Choroid plexus epithelial cell (primary cell): ENCODE data around the gene MICALL2.

Experiments
- DNase-seq: peaks from one replicate; pipeline ENCODE4 v3.0.0-alpha.2; 2010; ENCODE audit warnings: low read depth
- H3K4me3 ChIP-seq: 2 replicates; pipeline ENCODE4 v1.5.1; 2011; ENCODE audit warnings: low read depth, mild to moderate bottlenecking, control low read depth, low read length, moderate library complexity
- TF ChIP-seq, protein P1 (sequence below): conservative IDR thresholded peaks from 2 replicates; pipeline ENCODE4 v1.5.1; 2011; ENCODE audit warnings: low read depth, mild to moderate bottlenecking, control low read depth, inconsistent platforms, low read length, moderate library complexity

MICALL2 gene

DNA sequence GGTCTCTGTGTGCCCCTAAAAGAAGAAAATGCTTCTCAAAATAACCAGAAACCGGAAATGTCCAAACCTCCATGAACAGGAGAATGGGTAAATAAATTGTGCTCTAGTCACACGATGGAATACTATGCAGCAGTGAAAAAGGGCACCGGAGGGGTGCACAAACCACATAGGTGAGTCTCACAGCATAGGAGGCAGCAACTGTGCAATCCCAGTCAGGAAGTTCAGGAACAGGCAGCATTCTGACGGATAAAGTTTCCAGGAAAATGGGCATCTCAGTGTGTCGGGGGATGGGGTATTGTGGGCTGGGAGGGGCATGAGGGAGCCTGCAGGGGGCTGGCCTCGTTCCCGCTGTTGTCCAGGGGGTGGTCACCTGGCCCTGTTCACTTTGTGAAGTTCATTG lies 63.1 kb downstream of the MICALL2 start:
- H3K4me3 ChIP-seq, result no peak overlapping the region
- TF ChIP-seq, protein P1, sequence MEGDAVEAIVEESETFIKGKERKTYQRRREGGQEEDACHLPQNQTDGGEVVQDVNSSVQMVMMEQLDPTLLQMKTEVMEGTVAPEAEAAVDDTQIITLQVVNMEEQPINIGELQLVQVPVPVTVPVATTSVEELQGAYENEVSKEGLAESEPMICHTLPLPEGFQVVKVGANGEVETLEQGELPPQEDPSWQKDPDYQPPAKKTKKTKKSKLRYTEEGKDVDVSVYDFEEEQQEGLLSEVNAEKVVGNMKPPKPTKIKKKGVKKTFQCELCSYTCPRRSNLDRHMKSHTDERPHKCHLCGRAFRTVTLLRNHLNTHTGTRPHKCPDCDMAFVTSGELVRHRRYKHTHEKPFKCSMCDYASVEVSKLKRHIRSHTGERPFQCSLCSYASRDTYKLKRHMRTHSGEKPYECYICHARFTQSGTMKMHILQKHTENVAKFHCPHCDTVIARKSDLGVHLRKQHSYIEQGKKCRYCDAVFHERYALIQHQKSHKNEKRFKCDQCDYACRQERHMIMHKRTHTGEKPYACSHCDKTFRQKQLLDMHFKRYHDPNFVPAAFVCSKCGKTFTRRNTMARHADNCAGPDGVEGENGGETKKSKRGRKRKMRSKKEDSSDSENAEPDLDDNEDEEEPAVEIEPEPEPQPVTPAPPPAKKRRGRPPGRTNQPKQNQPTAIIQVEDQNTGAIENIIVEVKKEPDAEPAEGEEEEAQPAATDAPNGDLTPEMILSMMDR, result no peak
- no peak for DNase-seq

DNA sequence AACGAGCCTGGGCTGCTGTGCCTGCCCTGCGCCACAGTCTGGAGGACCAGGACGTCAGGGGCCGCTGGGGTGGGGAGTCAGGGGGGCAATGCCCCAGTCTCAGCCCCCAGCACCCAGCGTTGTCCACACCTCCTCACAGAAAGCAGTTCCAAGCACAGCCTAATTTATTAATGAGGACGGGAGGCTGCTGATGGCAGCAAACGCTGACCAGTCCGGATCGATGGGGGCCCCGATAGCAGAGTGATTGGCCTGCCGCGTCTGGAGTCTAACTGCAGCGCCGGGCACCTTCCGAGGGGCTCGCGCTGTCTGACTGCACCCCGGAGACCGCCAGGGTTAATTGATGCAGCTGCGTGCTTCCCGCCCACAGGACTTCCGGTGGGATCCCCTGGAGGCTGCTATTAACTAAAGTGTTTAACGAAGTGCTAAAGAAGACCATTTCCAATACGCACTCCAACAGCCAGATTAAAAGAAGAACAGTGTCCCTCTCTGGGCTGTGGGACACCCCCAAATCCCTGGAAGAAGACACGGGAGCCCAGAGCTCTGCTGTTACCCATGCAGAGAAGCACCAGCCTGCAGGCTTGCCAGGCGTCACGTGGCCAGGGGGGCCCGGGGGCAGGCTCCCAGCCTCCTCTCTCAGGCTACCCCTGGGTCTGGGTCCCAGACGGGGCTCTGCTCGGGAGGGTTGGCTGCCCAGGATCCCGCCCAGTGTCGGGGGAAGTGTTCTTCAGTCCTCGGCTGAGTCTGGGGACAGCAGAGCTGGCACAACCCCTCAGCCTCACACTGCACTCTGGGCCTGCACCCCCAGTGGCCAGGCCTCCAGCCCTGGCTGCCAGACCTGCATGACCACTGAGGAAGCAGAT lies 63.8 kb downstream of the MICALL2 start:
- DNase-seq, result no peak
- TF ChIP-seq, protein P1, result no peak
- H3K4me3 ChIP-seq, result no peak overlapping the region

GRCh38 chr7:1394371-1394770 lies 64.9 kb downstream of the MICALL2 start:
- no peak overlapping the region for H3K4me3 ChIP-seq
- DNase-seq, result no peak
- TF ChIP-seq, protein P1, result no peak

DNA sequence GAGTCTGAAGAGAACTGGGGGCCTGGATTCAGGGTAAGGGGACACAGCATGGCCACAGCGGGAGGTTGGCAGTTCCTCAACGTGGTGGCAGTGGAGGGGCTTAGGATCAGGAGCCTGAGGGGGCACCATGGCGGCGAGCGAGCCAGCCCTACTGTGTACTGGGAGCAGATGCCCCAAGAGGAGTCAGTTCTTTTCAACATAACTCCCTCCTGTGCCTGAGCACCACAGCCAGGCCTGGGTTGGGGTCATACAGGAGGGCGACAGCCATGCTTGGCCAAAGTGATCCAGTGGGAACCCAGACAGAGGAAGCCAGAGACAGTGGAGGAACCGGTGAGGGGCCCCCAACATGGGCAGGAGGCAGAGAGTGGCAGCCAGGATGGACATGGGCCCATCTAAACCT lies 65.8 kb downstream of the MICALL2 start:
- no peak for DNase-seq
- TF ChIP-seq, protein P1, result no peak
- H3K4me3 ChIP-seq, result no peak overlapping the region

DNA sequence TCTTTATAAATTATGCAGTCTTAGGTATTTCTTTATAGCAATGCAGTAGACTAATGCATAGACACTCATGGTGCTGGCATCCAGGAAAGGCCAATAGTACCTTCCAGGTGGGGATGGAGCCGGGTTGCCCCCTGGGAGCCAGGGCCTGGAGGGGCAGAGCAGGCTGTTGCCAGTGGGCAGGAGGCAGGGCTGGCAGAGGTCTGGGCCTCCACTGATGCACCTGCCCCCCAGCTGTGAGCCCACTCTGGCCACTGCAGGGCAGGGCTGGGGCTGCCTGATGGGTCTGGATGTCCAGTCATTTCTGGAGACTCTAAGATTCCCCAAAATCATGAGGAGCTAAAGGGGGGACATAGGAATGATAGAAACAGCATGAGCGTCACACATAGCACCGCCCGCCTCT lies 66.7 kb downstream of the MICALL2 start:
- DNase-seq, result no peak
- TF ChIP-seq, protein P1, result no peak

DNA sequence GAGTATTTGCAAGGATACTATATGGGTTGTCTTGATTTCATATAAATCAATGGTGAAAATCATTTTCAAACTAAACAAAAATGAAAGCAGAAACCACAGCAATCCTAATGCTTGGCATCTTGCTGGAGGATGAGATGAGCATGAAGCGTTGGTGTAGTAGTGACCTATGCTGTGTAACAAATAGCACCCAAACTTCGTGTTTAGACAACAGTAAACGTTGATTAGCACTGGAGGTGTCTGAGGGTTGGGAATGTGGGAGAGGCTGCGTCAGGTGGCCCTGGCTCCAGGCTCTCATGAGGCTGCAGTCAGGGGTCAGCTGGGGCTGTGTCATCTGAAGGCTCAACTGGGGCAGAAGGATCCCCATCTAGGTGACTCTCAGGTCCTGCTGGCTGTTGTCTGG lies 67.8 kb downstream of the MICALL2 start:
- H3K4me3 ChIP-seq, result no peak overlapping the region
- no peak for DNase-seq
- TF ChIP-seq, protein P1, result no peak

More for the DNA sequence above, 66.7 kb downstream of the MICALL2 start:
- no peak overlapping the region for H3K4me3 ChIP-seq
